ENCODE results near the gene C1orf174.

C1orf174 gene

DNA sequence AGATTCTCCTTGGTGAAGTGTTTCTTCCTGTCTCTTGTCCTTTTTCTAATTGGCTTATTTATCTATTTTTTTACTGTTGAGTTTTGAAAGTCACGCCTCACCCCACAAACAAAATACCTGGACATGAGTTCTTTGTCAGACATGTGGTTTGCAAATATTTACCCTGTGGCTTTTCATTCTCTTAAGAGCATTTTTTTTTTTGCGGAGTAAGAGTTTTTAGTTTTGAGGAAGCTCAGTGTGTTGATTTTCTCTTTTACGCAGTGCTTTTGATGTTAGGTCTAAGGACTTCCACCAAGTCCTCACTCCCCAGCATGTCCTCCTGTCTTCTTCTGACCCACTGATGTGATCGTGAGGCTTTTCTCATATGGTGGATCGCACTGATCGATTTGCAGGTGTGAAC lies 35.2 kb downstream of the C1orf174 start:
- no peak for DNase-seq

DNA sequence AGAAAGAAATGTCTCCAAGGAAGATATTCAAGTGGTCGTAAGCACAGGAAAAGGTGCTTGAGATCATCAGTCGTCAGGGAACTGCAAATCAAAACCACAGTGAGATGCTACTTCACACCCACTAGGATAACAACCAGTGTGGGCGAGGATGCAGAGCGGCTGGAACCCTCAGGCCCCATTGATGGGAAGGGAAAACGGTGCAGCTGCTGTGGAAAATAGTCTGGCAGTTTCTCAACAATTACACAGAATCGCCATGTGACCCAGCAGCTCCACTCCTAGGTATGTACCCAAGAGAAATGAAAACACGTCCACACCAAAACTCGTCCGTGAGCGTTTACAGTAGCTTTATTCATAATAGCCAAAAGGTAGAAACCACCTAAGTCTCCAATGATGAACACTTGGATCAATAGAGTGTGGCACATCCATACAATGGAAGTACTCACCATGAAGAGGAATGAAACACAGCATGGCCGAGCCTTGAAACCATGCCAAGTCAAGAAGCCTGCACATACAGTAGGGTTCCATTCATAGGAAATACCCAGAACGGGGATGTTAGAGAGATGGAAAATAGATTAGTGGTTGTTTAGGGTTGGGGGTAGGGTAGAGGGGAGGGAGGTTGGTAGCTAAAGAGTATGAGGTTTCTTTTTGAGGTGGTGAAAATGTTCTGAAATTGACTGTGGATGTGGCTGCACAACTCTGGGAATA lies 36.7 kb downstream of the C1orf174 start:
- no peak for DNase-seq

DNA sequence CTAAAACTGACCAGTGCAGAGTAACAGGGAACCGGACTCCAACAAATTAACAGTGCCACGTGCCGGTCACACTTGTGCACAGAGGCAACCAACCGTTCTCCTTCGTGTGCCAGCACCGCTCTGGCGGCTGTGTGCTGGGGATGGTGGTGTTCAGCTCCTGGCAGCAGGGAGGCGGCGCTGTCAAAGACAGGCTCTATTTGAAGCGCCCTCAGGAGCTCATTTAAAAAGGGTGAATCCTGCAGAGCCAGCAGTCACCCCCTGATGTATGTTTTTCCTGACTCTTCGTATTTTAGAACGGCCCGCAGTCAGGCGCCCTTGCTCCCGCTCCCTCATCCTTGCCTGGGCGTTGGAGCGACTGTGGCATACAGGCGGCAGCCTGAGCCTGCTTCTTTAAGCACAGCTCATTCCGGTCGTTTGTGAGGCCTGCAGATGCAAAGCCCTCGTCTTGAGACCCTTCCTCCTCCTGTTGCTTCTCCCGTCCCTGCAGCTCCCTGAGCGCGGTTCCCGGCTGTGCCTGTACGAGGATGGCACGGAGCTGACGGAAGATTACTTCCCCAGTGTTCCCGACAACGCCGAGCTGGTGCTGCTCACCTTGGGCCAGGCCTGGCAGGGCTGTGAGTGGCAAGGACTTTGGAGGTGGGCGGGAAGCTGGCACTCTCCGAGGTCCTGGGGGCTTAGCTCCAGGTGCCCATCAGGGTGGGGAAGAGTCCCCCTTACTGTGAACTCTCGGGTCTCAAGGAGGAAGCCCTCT lies 41.7 kb downstream of the C1orf174 start:
- no peak for DNase-seq

DNA sequence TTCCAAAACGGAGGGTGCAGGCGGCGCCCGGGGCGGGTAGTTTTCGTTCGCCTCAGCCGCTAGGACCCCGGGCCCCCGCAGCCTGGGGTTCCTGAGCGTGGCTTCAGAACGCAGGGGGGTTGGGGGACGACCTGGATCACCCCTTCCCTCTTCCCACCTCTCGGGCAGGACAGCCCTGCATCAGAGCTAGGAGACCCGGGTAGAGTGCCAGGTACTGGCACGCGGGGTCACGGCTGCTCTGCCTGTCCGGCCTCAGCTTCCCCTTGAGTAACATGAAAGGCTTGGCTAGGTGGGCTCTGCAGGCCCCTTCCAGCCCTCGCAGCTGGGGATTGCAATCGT lies 42.3 kb downstream of the C1orf174 start:
- DNase-seq: no peak

DNA sequence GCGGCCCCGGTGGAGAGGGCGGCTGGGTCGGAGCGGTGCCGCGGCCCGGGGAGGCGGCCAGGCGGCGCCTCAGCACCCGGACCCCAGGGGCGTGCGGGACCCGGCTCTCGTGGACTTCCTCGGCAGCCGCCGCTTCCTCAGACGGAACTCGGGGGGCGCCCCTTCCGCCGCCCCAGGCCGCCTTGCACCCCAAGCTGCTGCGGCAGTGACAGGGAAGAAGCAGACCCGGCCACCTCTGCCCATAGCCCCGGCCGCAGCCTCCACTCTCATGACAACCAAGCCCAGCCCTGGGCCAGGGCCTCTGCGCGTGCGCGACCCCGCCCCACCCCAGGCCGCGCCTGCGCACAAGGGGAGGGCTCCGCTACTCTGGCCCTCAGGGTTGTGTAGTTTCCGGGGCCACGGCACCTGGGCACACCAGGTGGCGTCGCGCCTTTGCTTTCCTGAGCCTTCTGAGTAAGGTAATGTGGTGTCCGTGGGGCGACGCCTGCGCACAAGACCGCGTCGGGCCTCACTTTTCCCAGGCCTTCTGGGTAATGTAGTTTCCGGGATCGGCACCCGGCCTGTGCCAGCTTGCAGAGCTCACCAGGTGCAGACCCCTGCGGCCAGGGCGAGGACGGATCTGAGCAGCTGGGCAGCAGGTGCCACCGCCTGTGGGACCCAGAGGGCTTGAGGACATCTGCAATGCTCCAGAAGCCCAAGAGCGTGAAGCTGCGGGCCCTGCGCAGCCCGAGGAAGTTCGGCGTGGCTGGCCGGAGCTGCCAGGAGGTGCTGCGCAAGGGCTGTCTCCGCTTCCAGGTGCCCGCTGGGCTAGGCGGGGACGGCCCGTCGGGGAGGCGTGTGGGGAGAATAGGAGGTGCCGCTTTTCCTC lies 42.9 kb downstream of the C1orf174 start, which contains the start of the genes CEP104 and DFFB:
Gene CEP104 (minus strand): TSS at position 289 of the 868 bp plus-strand sequence. CDS start 4,804 bp downstream, outside the sequence.
Gene DFFB (plus strand): TSS at position 554 of the 868 bp plus-strand sequence. CDS start 128 bp downstream, at position 682.
- no peak for DNase-seq

DNA sequence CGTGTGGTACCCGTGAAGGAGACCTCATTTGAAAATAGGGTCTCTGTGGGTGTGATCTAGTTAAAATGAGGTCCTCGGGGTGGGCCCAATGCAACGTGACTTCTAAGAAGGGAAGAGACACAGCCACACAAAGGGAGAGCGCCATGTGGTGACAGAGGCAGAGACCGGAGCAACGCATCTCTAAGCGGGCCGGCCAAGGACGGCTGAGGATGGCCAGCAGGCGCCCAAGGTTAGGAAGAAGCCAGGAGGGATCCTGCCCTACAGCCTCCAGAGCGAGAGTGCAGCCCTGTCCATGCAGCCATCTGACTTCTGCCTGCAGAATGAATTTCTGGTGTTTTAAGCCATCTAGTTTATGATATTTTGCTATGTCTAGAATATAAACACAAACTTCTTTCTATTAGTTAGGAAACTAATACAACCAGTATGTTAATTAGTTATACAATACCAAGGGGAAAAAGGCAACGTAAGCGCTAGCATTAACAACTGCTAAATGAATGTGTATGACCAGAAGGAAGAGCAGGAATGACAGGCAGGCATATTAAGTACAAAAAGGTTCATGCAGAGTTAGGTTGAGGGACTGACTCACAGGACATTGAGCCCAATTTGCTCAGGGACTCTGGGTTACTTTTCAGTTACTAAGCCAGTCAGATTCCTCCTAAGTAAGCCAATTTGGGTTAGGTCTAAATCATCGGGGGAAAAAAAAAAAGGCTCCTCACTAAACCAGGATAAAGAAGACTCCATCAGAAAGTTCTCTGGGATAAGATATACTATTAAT lies 47.2 kb downstream of the C1orf174 start:
- no peak for DNase-seq

DNA sequence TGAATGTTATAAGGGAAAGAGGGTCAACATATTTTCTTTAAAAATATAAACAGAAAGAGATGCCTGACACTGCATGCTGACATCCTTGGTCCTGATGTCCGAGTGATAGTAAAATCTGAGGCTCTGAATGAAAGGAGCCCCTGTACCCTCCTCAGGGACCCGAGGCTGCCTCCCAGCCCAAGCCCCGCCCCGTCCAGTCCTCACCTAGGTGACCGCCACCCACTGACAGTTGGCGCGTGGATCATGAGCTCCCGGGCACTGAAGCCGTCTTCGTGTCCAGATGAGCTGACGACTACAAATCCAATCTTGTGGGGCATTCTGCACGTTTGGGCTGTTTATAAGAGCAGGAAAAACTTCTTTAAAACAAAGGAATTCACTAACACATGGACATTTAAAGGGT lies 48.0 kb downstream of the C1orf174 start:
- DNase-seq: no peak

DNA sequence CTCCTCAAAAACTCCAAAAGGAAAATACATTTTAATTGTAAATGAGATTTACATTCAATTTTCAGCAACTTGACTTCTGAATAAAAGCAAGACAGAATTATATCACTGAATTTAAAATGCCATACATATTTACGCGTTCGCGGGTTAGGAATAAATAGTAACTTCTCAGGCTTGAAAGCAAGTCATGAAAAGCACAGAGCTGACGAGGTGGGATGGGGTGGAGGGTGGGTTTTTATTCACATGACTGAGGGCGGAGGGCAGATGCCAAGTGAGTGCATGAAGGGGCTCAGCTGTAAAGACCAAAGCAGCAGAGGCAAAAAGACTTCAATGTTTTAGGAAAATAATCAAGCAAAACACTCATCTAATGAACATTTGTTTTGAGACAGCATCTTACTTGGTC lies 48.8 kb downstream of the C1orf174 start:
- DNase-seq: no peak

DNA sequence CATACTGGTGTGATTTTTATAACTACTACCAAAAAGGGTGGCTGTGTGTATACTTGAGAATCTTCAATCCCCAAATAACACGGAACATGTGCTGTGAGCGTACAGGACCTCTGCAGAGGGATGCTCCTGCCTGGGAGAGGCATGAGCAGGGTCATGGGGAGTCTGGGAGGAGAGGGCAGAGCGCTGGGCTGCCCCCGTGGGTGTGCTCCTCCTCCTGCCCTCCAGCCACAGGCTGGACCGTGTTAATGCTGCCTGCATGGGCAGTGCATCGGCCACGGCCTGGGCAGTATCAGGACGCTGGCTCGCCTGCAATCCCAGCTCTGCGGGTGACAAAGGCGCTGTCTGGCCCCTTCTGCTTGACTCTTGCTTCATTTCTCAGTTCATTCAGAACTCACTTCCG lies 49.2 kb downstream of the C1orf174 start:
- DNase-seq: no peak

DNA sequence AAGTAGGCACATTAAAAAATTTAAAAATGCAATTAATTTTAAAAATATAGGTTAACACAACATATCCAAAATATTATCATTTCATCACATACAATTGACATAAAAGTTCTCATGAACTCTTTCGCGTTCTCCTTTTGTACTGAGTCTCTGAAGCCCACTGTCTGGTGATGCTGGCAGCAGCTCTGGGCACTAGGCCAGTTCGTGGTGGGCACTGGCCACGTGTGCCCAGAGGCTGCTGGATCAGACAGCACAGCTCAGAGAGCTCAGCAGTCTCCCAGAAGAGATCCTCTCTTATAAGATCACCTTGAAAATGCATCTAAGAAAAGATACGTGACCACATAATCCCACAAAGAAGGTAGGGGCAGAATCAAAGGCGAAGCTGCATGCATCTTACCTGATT lies 53.0 kb downstream of the C1orf174 start:
- DNase-seq: no peak

DNA sequence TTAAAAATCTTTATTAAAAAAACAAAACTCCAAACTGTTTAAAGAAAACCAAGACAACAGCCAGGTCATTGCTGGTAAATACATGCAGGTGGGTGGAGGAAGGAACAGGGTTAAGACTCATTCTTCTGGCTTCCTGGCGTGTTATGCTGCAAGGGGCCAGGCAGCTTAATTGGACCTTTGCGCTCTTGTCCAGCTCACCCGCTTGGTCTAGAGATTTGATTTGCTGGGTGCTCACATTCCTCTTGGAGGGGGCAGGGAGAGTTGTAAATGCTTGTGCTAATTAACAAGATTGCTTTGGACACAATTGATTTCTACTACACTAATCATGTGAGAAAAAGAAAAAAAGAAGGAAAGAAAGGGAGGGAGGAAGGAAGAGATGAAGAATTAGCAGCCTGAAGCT lies 53.5 kb downstream of the C1orf174 start:
- no peak for DNase-seq

DNA sequence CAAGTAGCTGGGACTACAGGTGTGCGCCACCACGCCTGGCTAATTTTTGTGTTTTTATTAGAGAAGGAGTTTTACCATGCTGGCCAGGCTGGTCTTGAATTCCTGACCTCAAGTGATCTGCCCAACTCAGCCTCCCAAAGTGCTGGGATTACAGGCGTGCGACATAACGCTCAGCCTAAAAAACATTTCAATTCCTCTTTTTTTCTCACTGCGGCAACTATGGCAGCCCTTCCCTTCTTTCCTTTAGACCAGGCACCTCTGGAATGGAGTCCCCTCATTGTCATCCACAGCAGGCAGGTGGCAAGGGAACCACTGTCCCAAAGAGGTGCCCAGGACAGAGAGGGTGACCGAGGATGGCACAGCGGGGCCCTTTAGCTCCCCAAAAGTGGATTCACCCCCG lies 57.2 kb downstream of the C1orf174 start:
- no peak for DNase-seq

DNA sequence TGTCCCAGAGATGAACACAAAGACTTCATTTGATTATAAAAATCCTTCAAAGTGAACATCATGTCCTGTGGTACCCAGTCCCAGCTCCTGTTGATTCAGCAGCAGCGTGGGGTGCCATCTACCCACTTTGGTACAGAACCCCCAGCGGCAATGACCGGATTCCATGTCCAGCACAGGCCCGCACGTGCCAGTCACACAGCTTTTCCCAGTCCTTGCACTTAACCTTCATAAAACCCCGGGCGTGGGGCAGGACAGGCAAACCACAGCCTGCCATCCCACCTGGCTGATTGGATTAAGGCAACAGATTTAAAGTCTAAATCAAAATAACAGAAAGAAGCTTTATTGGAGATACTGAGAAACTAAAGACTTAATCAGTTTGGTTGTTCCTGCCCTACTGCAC lies 58.6 kb downstream of the C1orf174 start:
- no peak for DNase-seq

Data from NCI-H2029 (cell line).